ENCODE measurements around the gene TMCC2.
A peak's percentile ranks its signal among the peaks of the same experiment; 100 is the strongest.

TMCC2 gene

DNA sequence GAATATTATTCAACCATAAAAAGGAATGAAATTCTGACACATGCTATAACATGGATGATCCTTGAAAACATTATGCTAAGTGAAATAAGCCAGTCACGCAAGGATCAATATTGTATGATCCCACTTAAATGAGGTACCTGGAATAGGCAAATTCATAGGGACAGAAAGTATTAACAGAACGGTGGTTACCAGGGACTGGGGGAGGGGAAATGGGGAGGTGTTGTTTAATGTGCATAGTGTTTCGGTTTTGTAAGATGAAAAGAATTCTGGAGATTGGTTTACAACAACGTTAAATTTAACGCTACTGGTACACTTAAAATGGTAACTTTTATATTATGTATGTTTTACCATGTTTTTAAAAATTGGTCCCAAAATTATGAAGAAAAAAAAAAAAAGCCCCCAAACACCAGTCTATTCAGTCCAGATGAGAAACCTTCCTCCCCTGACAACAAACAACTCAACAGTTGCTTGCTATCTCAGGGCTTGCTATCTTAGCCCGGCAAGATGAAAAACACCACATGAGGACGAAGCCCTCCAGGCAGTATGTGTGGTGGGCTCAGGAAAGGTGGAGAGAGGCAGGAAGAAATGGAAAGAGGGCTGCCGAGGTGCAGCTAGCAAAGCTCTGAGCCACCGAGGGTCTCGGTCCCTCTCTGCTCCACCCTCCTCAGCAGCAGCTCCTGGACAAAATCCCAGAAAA, 85.3 kb downstream of the TMCC2 start:
- Histone ChIP-seq H3K4me1 (ENCODE audit: low read depth, poor library complexity, severe bottlenecking) (peaks cover 12% of the 10 kb centered on the region), H3K9ac (no peak overlapping the region), H3K36me3 (ENCODE audit: insufficient read depth) (no peaks in the 10 kb centered on the region), H3K4me3 (IDR thresholded peaks at IDR 0.05; ENCODE audit: insufficient read depth, low read depth, low read length) (no peak overlapping the region), H2AFZ (ENCODE audit: low read depth) (no peak overlapping the region), H3K4me2 (no peak overlapping the region), H3K27ac (no peak overlapping the region), H4K20me1 (ENCODE audit: insufficient read depth) (no peaks in the 10 kb centered on the region), H3K79me2 (ENCODE audit: insufficient read depth, low read depth) (peaks cover 8% of the 10 kb centered on the region; the same call in 1 of the 2 replicates), H3K27me3 (ENCODE audit: insufficient read depth, low read depth) (no peaks in the 10 kb centered on the region)
- TF ChIP-seq, protein P1, sequence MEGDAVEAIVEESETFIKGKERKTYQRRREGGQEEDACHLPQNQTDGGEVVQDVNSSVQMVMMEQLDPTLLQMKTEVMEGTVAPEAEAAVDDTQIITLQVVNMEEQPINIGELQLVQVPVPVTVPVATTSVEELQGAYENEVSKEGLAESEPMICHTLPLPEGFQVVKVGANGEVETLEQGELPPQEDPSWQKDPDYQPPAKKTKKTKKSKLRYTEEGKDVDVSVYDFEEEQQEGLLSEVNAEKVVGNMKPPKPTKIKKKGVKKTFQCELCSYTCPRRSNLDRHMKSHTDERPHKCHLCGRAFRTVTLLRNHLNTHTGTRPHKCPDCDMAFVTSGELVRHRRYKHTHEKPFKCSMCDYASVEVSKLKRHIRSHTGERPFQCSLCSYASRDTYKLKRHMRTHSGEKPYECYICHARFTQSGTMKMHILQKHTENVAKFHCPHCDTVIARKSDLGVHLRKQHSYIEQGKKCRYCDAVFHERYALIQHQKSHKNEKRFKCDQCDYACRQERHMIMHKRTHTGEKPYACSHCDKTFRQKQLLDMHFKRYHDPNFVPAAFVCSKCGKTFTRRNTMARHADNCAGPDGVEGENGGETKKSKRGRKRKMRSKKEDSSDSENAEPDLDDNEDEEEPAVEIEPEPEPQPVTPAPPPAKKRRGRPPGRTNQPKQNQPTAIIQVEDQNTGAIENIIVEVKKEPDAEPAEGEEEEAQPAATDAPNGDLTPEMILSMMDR (conservative IDR thresholded peaks at IDR 0.05; ENCODE audit: low read depth, low read length), result no peak

DNA sequence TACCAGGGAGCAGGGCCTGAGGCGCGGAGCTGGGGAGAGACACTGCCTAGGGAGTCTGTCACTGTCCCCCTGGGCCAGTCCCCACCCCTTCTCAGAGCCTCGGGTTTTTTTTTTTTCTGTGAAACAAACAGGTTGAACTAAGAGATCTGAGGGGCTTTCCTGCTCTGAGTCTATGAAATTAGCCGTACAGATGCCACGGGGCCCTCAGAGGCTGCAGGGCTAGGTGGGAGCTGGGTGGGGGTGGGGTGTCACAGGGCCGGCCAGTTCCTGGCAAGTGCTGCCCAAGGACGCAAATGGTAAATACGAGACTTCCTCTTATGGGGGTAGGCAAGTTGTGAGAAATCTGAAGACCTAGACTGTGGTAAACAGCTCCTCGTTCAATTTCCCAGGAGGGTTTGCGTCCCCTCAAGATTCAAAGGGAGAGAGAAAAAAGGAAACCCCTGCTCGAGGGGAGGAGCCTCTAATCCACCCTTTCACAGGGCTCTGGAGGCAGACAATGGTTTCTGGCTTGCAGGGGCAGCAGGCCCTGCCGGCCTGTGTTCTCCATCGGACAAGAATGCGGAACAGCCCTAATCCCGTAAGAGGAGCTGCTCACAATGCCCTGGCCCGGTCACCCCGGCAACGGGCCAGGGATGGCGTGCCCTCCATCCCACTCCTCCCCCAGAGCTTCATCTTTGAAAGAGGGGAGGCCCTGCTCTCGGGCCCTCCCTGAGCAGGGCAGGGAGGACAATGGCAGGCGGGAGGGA, 86.0 kb downstream of the TMCC2 start:
- TF ChIP-seq, protein P1 (conservative IDR thresholded peaks at IDR 0.05; ENCODE audit: low read depth, low read length), result no peak
- Histone ChIP-seq H3K27ac (no peak overlapping the region), H3K4me3 (IDR thresholded peaks at IDR 0.05; ENCODE audit: insufficient read depth, low read depth, low read length) (no peak overlapping the region), H2AFZ (ENCODE audit: low read depth) (no peak overlapping the region), H3K9ac (no peak overlapping the region), H3K27me3 (ENCODE audit: insufficient read depth, low read depth) (no peaks in the 10 kb centered on the region), H3K4me1 (ENCODE audit: low read depth, poor library complexity, severe bottlenecking) (peaks cover 18% of the 10 kb centered on the region), H3K36me3 (ENCODE audit: insufficient read depth) (no peaks in the 10 kb centered on the region), H3K79me2 (ENCODE audit: insufficient read depth, low read depth) (peaks cover 15% of the 10 kb centered on the region; the same call in 1 of the 2 replicates), H3K4me2 (no peak overlapping the region), H4K20me1 (ENCODE audit: insufficient read depth) (no peaks in the 10 kb centered on the region)

DNA sequence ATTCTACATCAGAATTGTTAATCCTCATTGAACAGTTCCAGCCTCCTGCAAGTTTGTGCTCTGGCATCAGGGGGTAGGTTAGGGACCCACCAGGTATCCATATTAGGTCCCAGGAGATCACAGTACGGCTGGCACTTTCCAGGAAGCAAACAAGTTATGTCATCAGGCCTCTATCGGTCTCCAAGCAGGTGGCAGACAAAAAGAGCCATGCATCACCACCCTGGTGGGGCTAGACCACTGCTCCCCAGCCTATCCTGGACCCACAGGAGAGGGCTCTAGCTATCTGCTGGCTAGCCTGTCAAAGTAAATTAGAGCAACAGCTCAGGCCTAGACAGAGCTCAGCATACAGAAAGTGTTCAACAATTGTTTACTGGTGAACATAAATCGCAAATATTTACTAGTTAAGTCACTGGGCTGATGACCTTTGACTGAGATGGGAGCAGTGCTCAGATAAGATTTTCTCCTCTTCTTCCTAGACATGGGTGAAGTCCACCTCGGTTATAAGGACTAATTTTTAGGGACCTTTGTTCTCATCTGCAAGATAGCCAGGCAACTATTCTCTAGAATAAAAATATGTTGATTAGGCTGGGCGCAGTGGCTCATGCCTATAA, 87.4 kb downstream of the TMCC2 start:
- H3K79me2 ChIP-seq (ENCODE audit: insufficient read depth, low read depth), result peaks cover 15% of the 10 kb centered on the region; the same call in 1 of the 2 replicates
- H4K20me1 ChIP-seq (ENCODE audit: insufficient read depth), result no peaks in the 10 kb centered on the region
- no peak overlapping the region for H3K4me3 ChIP-seq (IDR thresholded peaks at IDR 0.05; ENCODE audit: insufficient read depth, low read depth, low read length)
- no peak overlapping the region for H2AFZ ChIP-seq (ENCODE audit: low read depth)
- TF ChIP-seq, protein P1 (conservative IDR thresholded peaks at IDR 0.05; ENCODE audit: low read depth, low read length), result no peak
- no peaks in the 10 kb centered on the region for H3K27me3 ChIP-seq (ENCODE audit: insufficient read depth, low read depth)
- no peak overlapping the region for H3K27ac ChIP-seq
- peaks cover 32% of the 10 kb centered on the region for H3K4me1 ChIP-seq (ENCODE audit: low read depth, poor library complexity, severe bottlenecking)
- H3K9ac ChIP-seq, result no peak overlapping the region
- no peaks in the 10 kb centered on the region for H3K36me3 ChIP-seq (ENCODE audit: insufficient read depth)
- H3K4me2 ChIP-seq, result no peak overlapping the region

DNA sequence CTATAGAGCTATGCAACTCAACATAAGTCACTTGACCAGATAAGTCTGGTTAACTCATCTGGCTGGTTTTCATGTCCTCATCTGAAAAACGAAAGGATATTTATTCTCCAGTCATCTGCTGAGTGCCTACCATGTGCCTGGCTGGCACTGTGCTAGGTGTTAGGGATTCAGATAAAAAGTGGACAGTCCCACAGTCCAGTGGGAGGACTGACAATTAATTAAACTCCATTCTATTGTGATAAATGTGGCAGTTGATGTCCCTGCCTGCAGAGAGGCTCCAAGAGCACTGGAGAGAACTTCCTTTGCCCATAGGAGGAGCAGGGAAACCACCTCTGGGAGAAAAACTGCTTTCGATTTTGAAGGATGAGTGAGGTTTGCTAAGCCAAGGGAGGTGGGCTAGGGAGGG, 88.4 kb downstream of the TMCC2 start:
- Histone ChIP-seq H4K20me1 (ENCODE audit: insufficient read depth) (no peaks in the 10 kb centered on the region), H3K79me2 (ENCODE audit: insufficient read depth, low read depth) (peaks cover 15% of the 10 kb centered on the region; the same call in 1 of the 2 replicates), H3K27me3 (ENCODE audit: insufficient read depth, low read depth) (no peaks in the 10 kb centered on the region), H3K36me3 (ENCODE audit: insufficient read depth) (no peaks in the 10 kb centered on the region), H3K9ac (no peak overlapping the region), H3K27ac (no peak overlapping the region), H2AFZ (ENCODE audit: low read depth) (no peak overlapping the region), H3K4me3 (IDR thresholded peaks at IDR 0.05; ENCODE audit: insufficient read depth, low read depth, low read length) (peak overlapping the region; percentile 20), H3K4me1 (ENCODE audit: low read depth, poor library complexity, severe bottlenecking) (peaks cover 42% of the 10 kb centered on the region), H3K4me2 (no peak overlapping the region)
- TF ChIP-seq, protein P1 (conservative IDR thresholded peaks at IDR 0.05; ENCODE audit: low read depth, low read length), result no peak
